HuH-7.5 (cell line): ENCODE data around the gene GPR149.
"Not testable (repeated sequence)": the region's sequence is repeated elsewhere in the genome, so short reads cannot be mapped to it uniquely, and the experiment has no call there.

ENCODE experiments used
- DNase-seq: peaks from one replicate; pipeline ENCODE4 v3.0.0; 2011; ENCODE audit warnings: low spot score

The GPR149 gene, protein sequence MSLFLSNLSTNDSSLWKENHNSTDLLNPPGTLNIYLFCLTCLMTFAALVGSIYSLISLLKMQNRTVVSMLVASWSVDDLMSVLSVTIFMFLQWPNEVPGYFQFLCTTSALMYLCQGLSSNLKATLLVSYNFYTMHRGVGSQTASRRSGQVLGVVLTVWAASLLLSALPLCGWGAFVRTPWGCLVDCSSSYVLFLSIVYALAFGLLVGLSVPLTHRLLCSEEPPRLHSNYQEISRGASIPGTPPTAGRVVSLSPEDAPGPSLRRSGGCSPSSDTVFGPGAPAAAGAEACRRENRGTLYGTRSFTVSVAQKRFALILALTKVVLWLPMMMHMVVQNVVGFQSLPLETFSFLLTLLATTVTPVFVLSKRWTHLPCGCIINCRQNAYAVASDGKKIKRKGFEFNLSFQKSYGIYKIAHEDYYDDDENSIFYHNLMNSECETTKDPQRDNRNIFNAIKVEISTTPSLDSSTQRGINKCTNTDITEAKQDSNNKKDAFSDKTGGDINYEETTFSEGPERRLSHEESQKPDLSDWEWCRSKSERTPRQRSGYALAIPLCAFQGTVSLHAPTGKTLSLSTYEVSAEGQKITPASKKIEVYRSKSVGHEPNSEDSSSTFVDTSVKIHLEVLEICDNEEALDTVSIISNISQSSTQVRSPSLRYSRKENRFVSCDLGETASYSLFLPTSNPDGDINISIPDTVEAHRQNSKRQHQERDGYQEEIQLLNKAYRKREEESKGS

DNA sequence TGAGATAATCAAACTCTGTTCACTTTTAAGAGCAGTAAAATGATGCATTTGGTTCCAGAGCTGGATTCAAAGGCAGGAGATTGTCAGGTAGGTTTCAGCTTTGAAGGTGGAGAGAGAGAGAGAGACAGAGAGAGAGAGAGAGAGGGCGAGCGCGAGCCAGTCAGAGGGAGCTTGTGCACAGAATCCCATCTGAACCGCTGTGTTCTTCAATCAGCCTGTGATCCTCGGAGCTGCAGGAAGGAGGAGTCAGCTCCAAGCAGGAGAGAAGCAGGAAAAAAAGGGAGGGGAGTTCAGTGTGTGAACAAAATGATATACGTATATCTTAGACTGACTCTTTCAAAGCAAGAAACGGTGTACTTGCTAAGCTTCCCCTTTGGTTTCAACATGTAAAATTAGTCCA lies at the start of gene GPR149:
Gene GPR149 (minus strand): TSS at position 177 of the 400 bp plus-strand sequence. CDS start 575 bp downstream, outside the sequence.
- no peak for DNase-seq

DNA sequence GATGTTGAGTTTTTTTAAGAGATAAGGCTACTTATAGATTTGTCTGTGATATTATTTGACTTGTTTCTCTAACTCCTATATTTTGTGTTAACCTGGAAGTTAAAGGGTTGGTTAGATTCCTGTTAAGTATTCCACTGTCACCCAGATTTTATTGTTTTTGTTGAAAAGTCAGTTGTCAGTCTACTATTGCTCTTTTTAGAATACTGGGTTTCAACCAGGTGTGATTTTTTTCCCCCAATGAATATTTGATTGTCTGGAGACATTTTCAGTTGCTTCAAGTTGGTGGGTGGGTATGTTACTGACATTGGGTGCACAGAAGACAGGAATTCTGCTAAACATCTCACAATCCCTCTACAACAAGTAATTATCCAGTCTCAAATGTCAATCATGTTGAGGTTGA lies 43.8 kb upstream of the GPR149 start:
- no peak for DNase-seq

DNA sequence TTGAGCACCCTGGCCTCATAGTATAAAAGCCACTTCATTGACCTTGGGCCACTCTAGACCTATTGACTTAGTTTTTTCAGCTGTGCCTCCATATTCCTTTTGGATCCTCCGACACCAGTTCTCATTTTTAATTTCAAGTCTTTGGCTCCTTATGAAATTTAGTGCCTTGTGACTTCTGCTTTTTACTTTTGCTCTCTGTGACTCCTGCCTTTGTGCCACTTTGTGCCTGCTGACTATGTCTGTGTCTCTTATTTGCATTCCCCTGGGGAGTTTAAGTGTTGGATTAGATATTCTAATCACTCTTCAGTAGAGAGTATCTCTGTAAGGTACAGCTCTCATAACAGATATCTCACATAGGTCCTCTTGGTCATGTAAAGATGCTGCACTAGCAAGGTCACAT lies 39.6 kb upstream of the GPR149 start:
- no peak for DNase-seq

DNA sequence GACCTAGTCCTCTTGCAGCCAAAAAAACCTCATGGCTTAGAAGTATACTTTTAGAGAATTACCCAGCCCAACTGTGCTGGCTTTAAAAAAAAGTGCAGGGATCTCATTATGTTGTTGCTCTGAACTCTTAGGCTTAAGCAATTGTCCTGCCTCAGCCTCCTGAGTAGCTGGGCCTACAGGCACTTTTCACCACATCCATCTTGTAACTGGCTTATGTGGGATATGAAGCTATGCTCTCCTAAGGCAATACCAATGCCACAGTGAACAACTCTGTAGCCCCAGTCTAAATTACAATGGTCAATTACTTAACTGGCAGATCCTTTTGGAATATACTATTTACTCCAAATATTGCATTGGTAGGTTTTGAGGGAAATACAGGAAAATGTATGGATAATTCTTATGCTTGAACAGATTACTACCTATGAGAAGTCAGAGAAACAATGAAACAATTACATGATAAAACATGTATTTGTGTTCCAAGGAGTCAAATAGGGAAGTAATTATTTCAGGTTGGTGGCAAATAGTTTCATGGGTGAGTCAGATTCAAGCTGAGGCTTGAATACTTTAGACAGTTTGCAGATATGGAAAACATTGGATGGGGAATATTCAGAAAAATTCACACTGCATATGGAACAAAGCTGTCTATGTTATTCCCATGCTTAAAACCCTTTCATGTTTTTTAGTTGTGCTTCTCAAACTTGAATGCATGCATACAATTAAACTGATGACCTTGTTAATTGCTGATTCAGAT lies 34.6 kb upstream of the GPR149 start:
- DNase-seq, result no peak

DNA sequence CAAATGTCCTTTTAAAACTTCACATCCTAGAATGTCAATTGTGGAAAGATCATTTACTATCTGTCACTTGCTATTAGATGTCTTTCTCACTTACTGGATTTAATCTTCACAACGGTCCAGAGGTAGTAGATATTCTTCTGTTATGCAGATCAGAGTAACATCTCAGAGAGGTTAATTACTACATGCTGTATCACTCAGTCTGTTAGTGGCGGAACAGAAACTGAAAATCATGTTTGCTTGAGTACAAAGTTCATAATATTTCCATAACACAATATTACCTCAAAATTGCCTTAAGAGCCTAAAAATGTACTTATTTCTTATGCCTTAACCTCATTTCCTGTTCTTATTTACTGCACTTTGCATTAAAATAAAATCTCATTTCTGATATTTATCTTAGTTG lies 28.6 kb upstream of the GPR149 start:
- no peak for DNase-seq

DNA sequence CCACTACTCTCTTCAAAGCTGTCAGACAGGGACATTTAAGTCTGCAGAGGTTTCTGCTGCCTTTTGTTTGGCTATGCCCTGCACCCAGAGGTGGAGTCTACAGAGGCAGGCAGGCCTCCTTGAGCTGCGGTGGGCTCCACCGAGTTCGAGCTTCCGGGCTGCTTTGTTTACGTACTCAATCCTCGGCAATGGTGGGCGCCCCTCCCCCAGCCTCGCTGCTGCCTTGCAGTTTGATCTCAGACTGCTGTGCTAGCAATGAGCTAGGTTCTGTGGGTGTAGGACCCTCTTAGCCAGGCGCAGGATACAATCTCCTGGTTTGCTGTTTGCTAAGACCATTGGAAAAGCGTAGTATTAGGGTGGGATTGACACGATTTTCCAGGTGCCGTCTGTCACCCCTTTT lies 9.1 kb upstream of the GPR149 start:
- not testable (repeated sequence) for DNase-seq

DNA sequence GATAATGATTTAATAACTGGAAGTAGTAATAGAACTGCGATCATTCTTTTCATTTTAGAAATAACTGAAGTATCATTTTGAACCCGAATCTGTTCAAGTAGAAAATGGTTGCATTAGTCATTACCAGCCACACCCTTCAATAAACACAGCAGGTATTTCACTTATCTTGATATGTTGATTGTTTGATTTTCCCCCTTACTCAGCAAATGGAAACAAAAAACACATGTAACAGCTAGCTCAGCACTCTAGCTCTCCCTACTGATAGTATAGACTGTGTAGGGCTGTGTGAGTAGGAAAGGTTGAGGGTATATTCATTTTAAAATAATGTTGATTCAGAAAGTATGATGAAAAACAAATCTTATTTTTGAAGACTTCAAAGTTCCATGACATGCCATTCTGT lies 1.1 kb upstream of the GPR149 start:
- no peak for DNase-seq

DNA sequence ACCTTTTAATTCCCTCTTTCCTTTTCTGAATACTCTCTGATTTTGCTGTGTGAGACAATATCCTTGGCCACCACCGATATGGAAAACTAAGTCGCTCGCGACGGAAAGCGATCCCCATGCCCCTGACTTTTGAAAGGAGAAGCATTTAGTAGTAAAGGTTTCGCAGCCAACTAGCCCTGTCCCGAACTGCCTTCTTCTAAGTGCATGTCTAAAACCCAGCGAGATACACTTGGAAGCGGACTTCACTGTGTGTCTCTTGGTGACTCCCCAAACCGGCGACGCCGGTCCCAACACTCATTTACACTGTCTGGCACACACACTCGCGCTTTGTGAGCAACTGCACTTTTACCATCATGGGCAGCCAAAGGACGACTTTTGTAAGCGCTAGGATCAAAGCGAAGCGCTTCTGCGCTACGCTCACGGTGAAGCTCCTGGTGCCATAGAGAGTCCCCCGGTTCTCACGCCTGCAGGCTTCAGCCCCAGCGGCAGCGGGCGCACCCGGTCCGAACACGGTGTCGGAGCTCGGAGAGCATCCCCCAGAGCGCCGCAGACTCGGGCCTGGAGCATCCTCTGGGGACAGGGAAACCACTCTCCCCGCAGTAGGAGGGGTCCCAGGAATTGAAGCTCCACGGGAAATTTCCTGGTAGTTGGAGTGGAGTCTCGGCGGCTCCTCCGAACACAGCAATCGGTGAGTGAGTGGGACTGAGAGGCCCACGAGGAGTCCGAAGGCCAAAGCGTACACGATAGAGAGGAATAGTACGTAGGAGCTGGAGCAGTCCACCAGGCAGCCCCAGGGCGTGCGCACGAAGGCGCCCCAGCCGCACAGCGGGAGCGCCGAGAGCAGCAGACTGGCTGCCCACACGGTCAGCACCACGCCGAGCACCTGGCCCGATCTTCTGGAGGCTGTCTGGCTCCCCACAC lies 1.4 kb downstream of the GPR149 start:
- DNase-seq, result no peak

DNA sequence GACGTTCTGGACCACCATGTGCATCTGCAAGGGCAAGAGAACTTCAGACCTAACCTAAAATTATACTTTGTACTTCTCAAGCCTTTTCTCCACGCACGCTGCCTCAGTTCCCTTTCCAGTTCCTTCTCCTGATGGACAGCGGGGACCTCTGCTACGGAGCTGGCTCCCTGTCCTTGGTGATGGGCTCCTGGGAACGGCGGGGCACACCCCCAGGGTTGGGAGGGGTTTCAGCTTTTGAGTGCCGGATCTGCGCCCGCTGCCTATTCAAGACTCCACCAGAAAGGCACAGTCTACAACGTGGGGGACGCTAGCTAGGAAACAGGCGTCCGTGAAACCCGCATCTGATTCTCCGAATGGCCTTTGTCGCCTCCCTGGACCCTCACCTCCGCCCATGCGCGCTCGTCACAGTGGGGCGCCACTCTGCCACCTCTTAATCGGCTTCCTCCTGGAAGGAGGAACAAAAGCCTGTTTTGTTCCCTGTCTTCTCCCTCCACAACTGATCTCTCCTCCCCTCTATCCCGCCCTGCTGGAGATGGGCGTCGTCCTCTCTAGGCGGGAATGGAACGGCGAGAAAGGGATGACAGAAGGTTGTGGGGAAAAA lies 2.2 kb downstream of the GPR149 start:
- no peak for DNase-seq

DNA sequence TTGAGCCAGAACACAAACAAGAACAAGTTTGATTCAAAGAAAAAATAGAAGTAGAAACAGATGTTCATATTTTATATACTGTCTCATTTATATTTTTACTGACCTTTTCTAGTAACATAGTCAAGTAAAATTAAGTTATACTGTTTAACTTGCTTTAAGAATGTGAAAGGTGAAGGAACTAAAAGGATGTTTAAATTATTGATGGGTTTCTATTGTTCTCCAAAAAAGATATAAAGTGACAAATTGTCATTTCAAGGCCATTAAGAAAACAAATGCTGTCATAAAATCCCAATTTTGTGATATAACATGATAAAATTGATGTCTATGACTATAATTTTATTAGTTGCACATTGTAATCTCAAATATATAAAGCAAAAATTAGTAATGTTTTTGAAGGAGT lies 7.3 kb downstream of the GPR149 start:
- DNase-seq, result no peak

DNA sequence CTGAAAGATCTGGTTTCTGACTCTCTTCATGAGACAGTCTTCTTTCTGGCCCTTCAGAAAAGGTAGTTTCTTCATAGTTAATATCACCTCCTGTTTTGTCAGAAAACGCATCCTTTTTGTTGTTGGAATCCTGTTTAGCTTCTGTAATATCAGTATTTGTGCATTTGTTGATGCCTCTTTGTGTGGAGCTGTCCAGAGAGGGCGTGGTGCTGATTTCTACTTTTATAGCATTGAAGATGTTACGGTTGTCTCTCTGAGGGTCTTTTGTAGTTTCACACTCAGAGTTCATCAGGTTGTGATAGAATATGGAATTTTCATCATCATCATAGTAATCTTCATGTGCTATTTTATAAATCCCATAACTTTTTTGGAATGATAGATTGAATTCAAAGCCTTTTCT lies 8.9 kb downstream of the GPR149 start:
- DNase-seq, result no peak

DNA sequence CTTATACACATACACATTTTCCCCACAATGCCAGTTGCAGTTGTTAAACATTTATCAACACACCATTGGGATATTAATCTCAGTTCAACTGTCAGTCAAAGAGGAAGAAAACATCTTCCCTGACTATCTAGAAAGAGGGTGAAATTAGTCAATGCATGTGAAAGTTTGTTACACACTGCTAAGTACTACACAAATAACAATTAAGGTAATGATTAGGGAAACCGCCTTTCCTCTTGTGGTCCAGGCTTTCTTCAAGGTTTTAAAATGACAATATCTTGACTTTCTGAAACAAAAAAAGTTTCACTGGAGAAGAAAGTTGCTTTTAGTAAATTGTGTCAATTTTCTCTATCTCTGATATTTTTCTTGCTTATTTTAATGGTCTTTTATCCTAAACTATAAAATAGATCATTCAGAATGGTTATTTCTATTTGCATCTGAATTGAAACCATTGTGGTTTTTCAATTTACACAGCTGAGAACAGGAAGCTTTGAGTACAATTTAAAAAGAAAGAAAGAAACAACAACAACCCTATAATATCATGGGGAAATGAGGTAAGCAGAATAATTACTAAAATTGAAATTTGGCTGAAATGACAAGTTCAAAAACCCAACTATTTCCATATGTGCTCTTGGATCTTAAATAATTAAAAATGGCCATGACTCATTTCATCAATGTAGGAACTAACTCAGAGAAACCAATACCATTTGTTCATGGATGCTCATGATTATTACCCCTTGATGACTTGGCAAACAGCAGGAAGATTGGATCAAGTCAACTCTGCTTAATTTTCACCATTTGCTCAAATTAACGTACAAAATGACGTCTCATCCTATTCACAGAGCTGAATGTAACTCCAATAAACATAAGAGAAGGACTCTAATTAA lies 31.7 kb downstream of the GPR149 start:
- DNase-seq, result no peak

DNA sequence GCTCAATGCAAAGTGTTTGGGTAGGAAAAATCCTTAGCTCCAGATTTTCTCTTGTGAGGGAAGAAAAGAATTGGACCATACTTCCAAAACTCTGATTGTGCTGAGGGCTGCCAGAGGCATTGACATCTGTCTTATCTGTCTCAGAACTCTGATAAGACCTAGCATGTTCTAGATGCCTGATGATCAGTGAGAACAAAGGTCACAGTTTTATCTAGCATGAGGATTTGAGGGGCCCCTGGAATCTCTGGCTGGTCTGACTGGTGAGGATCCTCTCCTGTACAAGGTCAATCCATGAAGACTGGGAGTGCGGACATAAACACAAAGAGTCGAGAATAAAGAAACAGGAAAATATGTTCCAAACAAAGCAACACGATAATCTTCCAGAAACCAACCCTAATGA lies 40.1 kb downstream of the GPR149 start:
- DNase-seq, result no peak

DNA sequence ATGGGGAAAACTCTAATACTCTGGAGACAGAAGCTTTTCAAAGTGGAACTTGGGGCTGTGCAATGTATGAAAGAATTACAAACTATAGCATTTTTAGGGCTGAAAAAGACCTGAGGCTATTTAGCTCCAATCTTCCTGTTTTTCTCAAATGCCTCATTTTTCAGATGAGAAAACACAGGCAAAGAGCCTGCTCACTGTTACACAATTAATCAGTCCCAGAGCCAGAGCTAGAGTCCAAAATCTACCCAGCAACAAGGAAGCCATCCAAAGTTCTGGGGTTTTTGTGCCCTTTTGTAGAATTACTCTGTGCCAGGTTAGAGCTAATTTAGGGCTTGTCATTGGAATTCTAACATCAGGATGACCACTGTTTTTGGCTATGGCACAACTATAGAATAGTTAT lies 45.5 kb downstream of the GPR149 start:
- no peak for DNase-seq

DNA sequence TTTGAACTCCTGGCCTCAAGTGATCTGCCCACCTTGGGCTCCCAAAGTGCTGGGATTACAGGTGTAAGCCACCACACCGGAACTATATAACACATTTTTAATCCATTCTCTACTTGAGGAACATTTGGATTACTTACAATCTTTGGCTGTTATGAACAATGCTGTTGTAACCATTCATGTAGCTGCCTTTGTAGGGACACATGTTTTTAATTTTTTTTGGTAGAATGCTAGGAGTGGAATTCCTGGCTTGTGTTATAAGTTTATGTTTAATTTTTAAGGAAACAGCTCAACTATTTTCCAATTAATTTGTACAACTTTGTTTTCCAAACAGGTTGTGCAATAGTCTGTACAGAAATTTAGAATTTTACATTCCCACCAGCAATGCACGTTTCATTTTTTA lies 51.7 kb downstream of the GPR149 start:
- DNase-seq, result no peak

DNA sequence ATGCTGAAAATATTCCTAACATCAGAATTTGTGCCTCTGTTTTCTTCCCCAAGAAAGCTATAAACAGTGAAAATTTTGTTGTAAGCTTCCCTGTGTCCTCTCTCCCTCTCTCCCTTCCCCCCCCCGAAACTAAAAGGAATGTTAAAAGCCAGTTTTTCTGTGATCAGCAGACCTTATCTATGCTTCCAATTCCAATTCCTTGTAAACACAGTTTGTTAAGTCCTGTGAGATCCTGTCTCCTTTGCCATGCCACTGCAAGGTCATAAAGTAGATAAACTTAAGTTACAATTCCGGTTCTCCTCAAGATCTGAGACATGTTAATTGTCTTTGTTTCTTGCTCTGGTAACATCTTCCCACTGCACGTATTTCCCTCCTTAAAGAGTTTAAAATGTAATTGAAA lies 62.8 kb downstream of the GPR149 start:
- no peak for DNase-seq

DNA sequence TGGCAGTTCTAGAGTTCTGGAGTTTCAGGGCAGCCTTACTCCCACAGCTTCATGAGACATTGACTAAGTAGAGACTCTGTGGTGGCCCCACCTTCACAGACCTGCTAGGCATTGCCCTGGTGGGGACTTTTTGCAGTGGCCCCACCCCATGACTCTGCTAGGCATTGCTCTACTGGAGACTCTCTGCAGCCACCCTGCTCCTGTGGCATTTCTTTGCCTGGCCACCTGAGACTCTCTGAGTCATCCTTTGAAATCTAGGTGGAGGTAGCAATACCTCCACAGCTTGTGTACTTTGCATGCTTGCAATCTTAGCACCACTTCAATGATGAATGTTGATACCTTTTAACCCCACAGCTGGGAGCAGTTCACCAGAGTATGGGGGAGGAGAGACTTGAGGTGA lies 65.1 kb downstream of the GPR149 start:
- DNase-seq, result no peak

DNA sequence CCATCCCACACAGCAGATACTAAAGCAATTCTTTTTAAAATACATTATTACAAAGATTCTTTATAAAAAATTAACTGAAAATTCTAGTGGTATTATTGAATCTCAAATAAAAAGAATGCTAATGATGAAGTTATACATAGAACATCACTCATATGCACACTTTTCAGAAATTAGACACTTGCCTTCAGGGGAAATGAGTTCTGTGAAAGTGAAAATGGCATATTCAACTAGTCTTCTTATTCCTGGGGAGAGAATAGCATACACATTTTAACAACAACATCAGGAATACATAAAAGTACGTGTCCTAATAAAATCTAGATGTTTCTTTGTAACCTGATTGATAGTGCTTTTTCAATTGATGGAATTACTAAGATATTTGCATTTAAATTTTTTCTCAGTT lies 68.9 kb downstream of the GPR149 start:
- DNase-seq, result no peak

DNA sequence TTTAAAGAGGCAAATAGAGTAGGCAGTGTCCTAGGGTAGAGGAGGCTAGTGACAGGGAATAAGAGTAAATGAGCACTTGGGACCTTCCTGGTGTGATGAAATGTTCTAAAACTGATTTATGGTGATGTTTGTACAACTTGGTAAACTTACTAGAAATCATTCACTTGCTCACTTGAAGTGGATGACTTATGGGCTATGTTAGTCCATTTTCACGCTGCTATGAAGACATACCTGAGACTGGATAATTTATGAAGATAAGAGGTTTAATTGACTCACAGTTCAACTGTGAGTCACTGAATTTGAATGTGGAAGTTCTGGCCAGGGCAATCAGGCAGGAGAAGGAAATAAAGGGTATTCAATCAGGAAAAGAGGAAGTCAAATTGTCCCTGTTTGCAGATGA lies 74.0 kb downstream of the GPR149 start:
- no peak for DNase-seq

DNA sequence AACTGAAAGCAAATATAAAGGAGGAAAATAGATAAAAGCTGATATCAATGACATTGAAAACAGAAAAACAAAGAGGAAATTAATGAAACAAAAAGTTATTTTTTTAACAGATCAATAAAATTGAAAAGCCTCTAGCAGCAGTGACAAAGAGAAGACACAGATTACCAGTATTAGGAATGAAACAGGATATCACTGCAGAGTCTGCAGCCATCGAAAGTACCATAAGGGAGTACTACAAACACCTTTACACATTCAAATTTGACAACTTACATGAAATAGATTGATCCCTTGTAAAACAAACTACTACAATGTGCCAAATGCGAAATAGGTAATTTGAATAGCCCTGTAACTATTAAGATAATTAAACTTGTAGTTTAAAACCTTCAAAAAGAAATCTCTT lies 80.8 kb downstream of the GPR149 start:
- DNase-seq, result no peak
